Activated naive CD4-positive, alpha-beta T cell treated with anti-CD3 and anti-CD28 coated beads for 36 hours (primary cell): ENCODE measurements around the gene UNCX. TPM values are rescaled to one million over a fixed set of nuclear protein-coding genes. Genes with fewer than 3 reads are reported as not detected.

Source experiments
- CTCF ChIA-PET: fragments of 350-600 bp; sonication (Branson Sonifier 250); formaldehyde crosslinking; loops from one replicate; lab custom pipeline; 2021; ENCODE audit warnings: antibody characterized with exemption; lab: Charles Lee
- DNase-seq: peaks from one replicate; pipeline ENCODE4 v3.0.0-alpha.2; 2020
- H3K27ac Mint-ChIP-seq: one replicate; pipeline ENCODE4 v1.8.0; 2021; ENCODE audit warnings: mild to moderate bottlenecking, mixed read lengths
- H3K27me3 Mint-ChIP-seq: one replicate; pipeline ENCODE4 v1.8.0; 2021; ENCODE audit warnings: low read depth, mixed read lengths
- H3K36me3 Mint-ChIP-seq: one replicate; pipeline ENCODE4 v1.8.0; 2021; ENCODE audit warnings: low read depth, mixed read lengths
- H3K4me1 Mint-ChIP-seq: one replicate; pipeline ENCODE4 v1.8.0; 2021; ENCODE audit warnings: low read depth, mixed read lengths
- H3K4me3 Mint-ChIP-seq: one replicate; pipeline ENCODE4 v1.8.0; 2021; ENCODE audit warnings: mild to moderate bottlenecking, moderate library complexity, mixed read lengths
- H3K9me3 Mint-ChIP-seq: one replicate; pipeline ENCODE4 v1.8.0; 2021; ENCODE audit warnings: mixed read lengths
- intact Hi-C: fragments of 100-400 bp; cut with micrococcal nuclease; formaldehyde crosslinking; loops from one replicate; pipeline ENCODE4 v1.15.1; 2023
- total RNA-seq, 2 experiments: library from RNA; stranded (reverse); gene quantifications; one replicate each; pipeline ENCODE4 v1.2.3, GENCODE V29; 2021

The UNCX gene
- total RNA-seq, 2 experiments from 2014 or later, result not detected

DNA sequence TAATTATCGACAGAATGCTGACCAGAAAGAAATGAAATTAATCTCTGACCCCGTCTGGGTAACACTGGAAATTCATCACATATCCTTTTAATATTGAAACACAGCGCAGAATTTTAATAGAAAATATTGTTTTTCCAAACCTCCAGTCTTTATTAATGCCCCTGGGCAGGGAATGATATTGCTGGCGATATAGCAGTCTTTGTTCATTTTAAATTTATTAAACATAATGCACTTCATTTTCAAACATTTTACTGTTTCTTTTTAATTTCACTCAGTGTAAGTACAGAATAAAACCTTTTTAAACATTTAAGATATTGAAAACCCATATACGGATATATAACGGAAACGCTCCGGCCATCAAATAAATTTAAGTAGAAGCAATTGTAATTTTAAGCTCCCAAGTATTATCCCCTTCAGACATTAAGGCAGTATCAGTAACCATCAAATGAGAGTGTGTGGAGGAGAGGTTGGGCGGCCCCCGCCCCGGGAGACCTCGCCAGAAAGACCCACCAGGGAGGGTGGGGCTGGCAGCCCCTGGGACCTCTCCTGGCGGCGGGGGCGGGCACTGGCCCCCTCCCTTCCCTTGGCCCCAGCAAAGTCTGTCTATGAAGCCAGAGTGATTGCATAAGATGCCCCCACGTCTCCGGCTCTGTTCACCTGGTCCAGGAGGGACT, 10.8 kb downstream of the UNCX start:
- Mint-ChIP-seq H3K36me3 (no peaks in the 10 kb centered on the region), H3K9me3 (no peaks in the 10 kb centered on the region), H3K27me3 (peaks cover 67% of the 10 kb centered on the region), H3K27ac (no peak overlapping the region), H3K4me1 (peaks cover 11% of the 10 kb centered on the region), H3K4me3 (no peak overlapping the region)
- CTCF ChIA-PET, result no interaction called here
- DNase-seq, result no peak
- intact Hi-C loops, result no loop called here

DNA sequence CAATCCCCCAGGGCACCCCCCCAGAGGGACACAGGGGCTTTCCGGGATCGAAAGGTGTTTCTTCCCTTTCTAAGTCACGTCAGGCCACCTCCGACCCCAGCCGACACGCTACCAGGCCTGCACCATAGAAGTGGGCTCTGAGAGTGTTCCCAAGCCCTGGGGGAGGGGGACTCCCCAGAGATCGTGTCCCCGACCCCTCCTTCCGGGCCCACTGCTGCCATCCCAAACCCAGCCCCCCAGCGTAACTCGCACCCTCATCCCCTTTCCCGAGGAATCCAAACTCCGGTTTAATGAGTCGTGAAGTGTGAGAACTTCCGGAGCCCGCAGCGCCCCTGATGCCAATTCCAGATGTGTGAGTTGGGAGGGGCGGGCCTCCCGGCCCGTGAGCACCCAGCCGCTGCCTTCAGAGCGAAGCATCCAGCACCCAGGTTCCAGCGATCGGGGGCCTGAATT, 11.3 kb downstream of the UNCX start:
- Mint-ChIP-seq H3K27ac (no peak overlapping the region), H3K36me3 (no peaks in the 10 kb centered on the region), H3K4me1 (peaks cover 16% of the 10 kb centered on the region), H3K27me3 (peaks cover 68% of the 10 kb centered on the region), H3K9me3 (no peaks in the 10 kb centered on the region), H3K4me3 (no peak overlapping the region)
- CTCF ChIA-PET, result interaction anchor here (0.8 kb wide), 1 partner anchor 19 kb away, joined by 3 read pairs; no protein-coding TSS in a partner anchor
- no peak for DNase-seq
- intact Hi-C loops, result loop anchor here (2.0 kb wide), 1 partner anchor 13 kb away; no protein-coding TSS in a partner anchor

DNA sequence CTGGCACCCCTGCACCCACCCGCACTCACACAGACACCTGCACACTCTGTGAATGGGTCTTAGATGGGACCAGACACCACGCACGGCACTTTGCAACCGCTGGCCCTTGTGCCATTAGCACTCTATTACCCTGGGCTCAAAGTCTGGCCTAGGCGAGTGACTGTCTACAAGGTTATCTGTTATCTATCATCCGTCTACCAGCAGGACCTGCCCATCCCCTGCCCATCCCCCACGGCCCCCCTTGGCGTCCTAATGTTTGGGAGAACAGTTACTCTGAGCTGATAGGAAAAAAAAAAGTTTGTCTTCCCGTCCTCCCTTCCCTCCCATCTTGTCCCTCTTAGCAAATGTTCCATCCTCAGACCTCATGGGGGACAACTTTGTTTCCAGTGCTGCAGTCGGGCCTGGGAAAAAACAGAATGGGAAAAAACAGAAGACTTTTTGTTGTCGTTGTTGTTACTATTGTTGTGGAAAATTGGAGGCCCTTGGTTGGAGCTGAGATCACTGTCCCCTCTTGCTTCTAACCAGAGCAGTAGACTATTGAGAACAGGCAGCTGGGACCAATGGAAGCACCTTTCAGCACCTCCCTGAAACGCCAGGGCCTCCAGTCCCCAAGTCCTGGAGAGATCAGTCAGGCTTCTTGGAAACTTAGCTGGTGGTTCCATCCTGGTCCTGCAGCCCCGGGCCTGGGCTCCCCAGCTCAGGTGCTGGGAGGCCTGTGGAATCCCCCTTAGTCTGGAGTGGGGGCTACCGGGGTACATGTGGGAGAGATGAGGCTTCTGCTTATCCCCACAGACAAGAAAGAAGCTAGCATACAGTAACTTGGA, 12.2 kb downstream of the UNCX start:
- no peaks in the 10 kb centered on the region for H3K9me3 Mint-ChIP-seq
- H3K4me1 Mint-ChIP-seq, result peaks cover 16% of the 10 kb centered on the region
- H3K4me3 Mint-ChIP-seq, result no peak overlapping the region
- H3K27me3 Mint-ChIP-seq, result peaks cover 63% of the 10 kb centered on the region
- no peak overlapping the region for H3K27ac Mint-ChIP-seq
- no peaks in the 10 kb centered on the region for H3K36me3 Mint-ChIP-seq
- DNase-seq, result no peak
- CTCF ChIA-PET, result interaction anchor here (0.8 kb wide), 1 partner anchor 20 kb away, joined by 3 read pairs; no protein-coding TSS in a partner anchor
- intact Hi-C loops, result loop anchor here (2.0 kb wide), 1 partner anchor 14 kb away; no protein-coding TSS in a partner anchor

DNA sequence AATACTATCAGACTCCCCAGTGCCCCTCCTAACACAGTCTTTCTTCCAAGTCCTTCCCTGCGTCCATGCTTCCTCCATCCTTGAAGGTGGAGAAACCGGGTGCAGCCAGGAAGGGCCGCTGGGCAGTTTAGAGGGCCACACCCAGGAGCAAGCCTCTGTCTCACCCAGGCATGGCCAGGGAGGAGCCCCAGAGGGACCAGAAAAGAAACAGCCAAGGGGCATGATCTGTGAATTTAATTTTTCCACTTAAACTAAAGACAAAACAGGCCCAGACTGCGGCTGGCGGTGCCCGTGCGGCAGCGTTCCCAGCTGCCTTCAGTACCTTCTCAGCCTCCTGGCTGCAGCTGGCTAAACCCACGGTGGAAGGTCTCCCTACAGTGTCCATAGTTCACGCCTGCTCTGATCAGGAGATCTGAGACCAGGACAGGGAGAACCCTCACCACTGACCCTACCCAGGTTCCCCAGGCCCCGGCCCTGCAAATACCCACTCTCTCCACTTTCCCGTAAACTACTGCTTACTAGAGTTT, 12.9 kb downstream of the UNCX start:
- H3K36me3 Mint-ChIP-seq, result no peaks in the 10 kb centered on the region
- H3K27me3 Mint-ChIP-seq, result peaks cover 63% of the 10 kb centered on the region
- no peak for DNase-seq
- H3K9me3 Mint-ChIP-seq, result no peaks in the 10 kb centered on the region
- intact Hi-C loops, result loop anchor here (2.0 kb wide), 1 partner anchor 15 kb away; no protein-coding TSS in a partner anchor
- CTCF ChIA-PET, result no interaction called here
- no peak overlapping the region for H3K4me3 Mint-ChIP-seq
- no peak overlapping the region for H3K27ac Mint-ChIP-seq
- peaks cover 16% of the 10 kb centered on the region for H3K4me1 Mint-ChIP-seq

DNA sequence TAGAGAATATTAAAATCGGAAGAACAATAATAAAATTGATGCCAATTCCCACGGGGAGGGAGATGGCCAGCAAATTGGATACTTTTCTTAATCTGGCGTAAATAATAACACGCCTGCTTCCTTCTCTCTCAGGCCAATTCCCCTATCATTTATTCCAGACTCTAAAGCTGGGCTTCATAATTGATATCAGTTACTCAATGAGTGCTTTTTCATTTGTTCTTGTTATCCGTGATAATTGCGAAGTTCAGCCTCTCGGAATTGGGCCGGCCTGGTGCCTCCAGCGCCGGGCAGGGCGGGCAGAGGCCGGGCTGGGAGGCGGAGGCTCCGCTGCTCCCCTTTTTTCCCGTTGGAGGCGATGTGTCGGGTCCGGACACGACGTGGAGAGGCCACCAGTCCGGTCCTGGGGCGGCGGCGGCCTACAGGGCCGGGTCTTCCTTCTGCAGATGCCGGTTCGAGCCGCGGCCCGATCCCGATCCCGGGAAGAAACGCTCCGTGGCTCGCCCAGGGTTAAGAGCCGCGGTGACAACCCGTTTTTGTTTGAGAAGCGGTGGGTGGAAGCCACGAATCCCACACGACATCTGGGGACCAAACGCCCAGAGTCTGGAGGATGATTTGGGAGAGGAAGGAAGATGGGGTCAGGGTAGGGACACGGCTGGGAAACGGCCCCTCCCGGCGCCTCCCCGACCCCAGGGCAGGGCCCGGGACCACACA, 13.6 kb downstream of the UNCX start:
- Mint-ChIP-seq H3K9me3 (no peaks in the 10 kb centered on the region), H3K27me3 (peaks cover 67% of the 10 kb centered on the region), H3K4me1 (peaks cover 13% of the 10 kb centered on the region), H3K4me3 (no peak overlapping the region), H3K36me3 (no peaks in the 10 kb centered on the region), H3K27ac (no peak overlapping the region)
- intact Hi-C loops, result no loop called here
- no peak for DNase-seq
- CTCF ChIA-PET, result no interaction called here

DNA sequence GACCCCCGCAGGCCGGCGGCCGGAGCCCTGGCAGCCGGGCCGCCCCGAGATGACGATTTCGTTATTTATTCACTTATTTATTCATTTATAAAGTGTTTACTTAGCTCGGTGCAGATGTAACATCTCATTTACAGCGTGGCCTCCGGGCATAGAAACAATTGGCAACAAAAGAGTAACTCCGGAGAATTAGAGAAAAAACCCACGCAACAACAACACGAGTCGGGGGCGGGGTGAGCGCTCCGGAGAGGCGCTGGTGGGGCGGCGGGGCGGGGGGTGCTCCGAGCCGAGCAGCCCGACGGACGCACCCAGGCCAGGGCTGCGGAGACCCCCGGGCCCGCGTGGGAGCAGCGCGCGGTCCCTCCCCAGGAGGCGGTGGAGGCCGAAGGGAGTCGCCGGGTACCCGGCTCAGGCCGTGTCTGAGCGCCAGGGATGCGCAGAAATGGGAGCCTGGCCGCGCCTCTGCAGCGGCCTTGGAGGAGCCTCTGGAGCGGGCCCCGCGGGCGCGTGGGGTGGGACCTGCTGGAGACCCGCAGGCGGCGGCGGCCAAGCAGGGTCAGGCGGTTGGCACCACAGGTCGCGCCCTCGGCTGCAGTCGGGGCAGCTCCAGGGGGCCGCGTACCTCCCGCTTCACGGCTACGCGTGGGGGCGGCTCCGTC, 14.3 kb downstream of the UNCX start:
- no peaks in the 10 kb centered on the region for H3K9me3 Mint-ChIP-seq
- no peak overlapping the region for H3K27ac Mint-ChIP-seq
- intact Hi-C loops, result no loop called here
- no peak overlapping the region for H3K4me3 Mint-ChIP-seq
- peaks cover 65% of the 10 kb centered on the region for H3K27me3 Mint-ChIP-seq
- no peak for DNase-seq
- H3K4me1 Mint-ChIP-seq, result peaks cover 13% of the 10 kb centered on the region
- CTCF ChIA-PET, result no interaction called here
- H3K36me3 Mint-ChIP-seq, result no peaks in the 10 kb centered on the region

DNA sequence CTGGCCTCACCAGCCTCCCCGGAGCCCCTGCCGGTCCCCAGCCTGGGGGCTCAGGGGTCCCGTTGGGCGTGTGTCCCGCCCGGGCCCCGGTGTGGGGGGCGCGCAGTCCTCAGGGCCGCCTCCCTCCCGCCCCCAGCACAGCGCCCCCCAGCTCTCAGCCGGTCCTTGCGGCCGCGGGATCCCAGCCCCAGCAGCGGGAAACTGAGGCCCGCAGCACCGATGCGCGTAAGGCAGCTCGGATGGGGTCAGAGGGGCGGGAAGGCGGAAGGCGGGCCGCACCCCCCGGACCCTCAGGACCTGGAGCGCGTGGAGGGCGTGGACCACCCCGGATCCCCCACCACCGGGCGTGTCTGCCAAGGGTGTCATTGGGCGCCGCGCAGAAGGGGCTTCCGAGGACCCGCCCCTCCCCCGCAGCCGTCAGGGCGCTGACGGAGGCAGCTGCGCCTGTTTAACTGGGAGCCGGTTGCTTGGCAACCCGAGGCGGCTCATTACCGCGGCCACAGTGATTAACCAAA, 14.9 kb downstream of the UNCX start:
- H3K4me1 Mint-ChIP-seq, result peaks cover 13% of the 10 kb centered on the region
- no peak overlapping the region for H3K4me3 Mint-ChIP-seq
- DNase-seq, result no peak
- no peaks in the 10 kb centered on the region for H3K36me3 Mint-ChIP-seq
- peaks cover 65% of the 10 kb centered on the region for H3K27me3 Mint-ChIP-seq
- intact Hi-C loops, result no loop called here
- H3K9me3 Mint-ChIP-seq, result no peaks in the 10 kb centered on the region
- CTCF ChIA-PET, result no interaction called here
- H3K27ac Mint-ChIP-seq, result no peak overlapping the region

DNA sequence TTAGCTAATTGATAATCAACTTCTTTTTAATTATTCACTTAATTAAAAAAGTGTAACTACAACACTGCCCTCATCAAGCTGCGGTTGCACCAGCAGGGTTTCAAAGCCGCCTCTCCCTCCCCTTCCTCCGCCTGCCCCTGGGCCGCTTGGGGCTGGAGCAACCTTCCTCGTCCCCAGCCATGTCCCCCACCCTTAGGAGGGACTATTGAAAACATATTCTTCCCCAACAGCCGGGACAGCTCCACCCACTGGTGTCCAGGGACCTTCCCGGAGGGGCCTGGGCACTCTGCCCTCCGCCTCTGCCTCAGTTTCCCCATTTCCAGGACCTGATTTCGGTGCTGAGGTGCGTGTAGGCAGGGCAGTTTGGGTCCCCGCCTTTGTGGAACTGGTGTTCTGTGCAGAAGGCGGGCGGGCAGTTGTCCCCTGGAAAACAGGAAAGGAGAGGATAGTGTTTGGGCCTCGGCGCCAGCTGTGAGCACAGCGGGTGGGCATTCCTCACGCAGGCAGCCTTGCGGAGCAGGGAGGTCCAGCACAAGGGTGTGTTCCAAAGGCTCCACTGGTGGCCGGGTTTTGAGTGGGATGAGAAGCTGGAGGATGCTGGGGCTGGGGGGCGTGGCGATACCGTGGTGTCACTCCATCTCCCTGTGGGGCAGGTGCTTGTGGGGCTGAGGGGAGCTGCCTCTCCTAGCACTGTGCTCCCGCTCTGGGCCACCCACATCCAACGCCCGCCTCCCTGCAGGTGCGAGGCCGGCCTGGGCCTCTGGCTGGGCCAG, 15.7 kb downstream of the UNCX start:
- intact Hi-C loops, result no loop called here
- H3K27ac Mint-ChIP-seq, result no peak overlapping the region

DNA sequence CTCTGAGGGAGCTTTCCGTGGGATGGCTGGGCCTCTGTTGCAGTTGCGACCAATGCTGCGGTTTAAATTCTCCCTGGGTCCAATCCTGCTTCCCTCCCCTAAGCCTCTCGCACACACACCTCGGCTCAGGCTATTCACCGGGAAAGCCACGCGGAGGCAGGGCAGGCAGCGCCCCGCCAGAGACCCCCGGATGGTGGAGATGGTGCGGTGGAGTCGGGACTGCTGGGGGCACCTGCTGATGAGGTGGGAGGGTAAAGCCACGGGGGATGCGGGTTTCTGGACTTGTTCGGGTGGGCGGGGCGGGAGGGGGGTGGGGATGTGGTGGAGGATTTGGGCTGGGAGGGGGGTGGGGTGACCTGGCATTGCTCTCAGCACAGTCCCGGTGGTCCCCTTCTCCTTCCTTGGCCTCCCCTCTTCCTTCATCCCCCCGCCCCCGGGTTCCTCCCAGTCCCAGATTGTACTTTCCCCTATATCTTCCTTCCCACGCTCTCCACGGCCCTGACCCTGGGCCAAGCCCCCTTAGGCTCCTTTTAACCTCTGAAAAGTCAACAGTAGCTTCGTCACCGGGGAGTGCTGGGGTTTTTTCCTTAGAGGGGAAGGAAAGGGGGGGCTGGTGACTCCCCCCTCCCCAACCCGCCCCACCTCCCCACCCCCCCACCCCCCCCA, 16.4 kb downstream of the UNCX start:
- Mint-ChIP-seq H3K36me3 (no peaks in the 10 kb centered on the region), H3K4me1 (peaks cover 11% of the 10 kb centered on the region), H3K4me3 (no peak overlapping the region), H3K27ac (no peak overlapping the region), H3K27me3 (peaks cover 62% of the 10 kb centered on the region), H3K9me3 (no peaks in the 10 kb centered on the region)
- intact Hi-C loops, result no loop called here
- CTCF ChIA-PET, result no interaction called here
- no peak for DNase-seq

More for the DNA sequence above, 15.7 kb downstream of the UNCX start:
- Mint-ChIP-seq H3K9me3 (no peaks in the 10 kb centered on the region), H3K27me3 (peaks cover 63% of the 10 kb centered on the region), H3K4me1 (peaks cover 13% of the 10 kb centered on the region), H3K36me3 (no peaks in the 10 kb centered on the region), H3K4me3 (no peak overlapping the region)
- CTCF ChIA-PET, result no interaction called here
- DNase-seq, result no peak

DNA sequence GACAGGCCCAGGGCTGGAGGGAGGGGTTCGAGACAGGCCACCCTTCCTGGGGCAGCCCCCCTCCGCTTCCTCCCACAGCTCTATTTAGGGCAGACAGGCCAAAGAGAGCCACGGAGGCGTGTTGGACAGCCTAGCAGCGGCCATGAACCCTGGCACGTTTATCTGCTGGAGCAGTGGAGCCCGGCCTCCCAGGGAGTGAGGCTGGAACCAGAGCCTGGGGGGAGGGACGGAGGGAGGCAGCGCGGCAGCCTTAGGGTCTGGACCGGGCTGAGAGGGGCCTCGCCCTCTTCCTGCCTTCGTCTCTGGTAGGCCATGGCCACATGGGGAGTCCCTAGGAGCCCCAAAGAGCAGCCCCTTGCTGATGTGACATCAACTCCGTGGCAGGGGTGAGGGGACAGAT, 17.1 kb downstream of the UNCX start:
- no peaks in the 10 kb centered on the region for H3K36me3 Mint-ChIP-seq
- no peaks in the 10 kb centered on the region for H3K9me3 Mint-ChIP-seq
- H3K4me3 Mint-ChIP-seq, result no peak overlapping the region
- peaks cover 60% of the 10 kb centered on the region for H3K27me3 Mint-ChIP-seq
- CTCF ChIA-PET, result no interaction called here
- H3K4me1 Mint-ChIP-seq, result peaks cover 11% of the 10 kb centered on the region
- DNase-seq, result no peak
- H3K27ac Mint-ChIP-seq, result no peak overlapping the region
- intact Hi-C loops, result no loop called here

DNA sequence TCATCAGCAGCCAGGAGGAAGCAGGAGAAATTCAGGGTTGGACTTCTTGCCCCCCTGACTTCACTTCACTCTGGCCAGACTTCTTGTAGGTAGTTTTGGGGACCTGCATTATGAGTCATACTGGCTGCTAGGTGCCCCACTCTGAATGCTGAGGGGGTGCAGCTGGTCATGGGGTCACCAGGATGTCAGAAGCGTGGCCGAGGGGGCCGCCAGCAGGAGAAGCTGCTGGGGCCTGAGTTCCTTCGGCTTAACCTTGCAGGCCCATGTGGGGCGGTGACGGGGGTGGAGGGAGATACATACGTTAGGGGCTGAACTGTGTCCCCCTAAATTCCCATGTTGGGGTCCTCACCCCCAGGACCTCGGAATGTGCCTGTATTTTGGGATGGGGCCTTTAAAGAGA, 18.2 kb downstream of the UNCX start:
- Mint-ChIP-seq H3K4me1 (peaks cover 11% of the 10 kb centered on the region), H3K27me3 (peaks cover 53% of the 10 kb centered on the region), H3K27ac (no peak overlapping the region), H3K36me3 (no peaks in the 10 kb centered on the region), H3K4me3 (no peak overlapping the region), H3K9me3 (no peaks in the 10 kb centered on the region)
- CTCF ChIA-PET, result no interaction called here
- intact Hi-C loops, result no loop called here
- no peak for DNase-seq
